SK-N-SH treated with all-trans-retinoic acid at 6 μM for 48 hours (cell line): ENCODE measurements around the gene SFN.
"Not testable (repeated sequence)": the region's sequence is repeated elsewhere in the genome, so short reads cannot be mapped to it uniquely, and the experiment has no call there.

Experiments used
- ATAC-seq: fragments of 200-7000 bp; cut with Tn5 transposase; 3 replicates; pipeline ENCODE4 v1.9.1; 2020; ENCODE audit warnings: mild to moderate bottlenecking, moderate library complexity
- BACH2 ChIP-seq: fragments of 250-450 bp; sonication (Bioruptor Pico); IDR thresholded peaks from 2 replicates; pipeline ENCODE4 v1.9.0; 2021; ENCODE audit warnings: mild to moderate bottlenecking, borderline replicate concordance
- CREB5 ChIP-seq: fragments of 250-450 bp; sonication (Bioruptor Pico); IDR thresholded peaks from 2 replicates; pipeline ENCODE4 v1.5.1; 2020; ENCODE audit warnings: low read depth, mild to moderate bottlenecking, moderate library complexity
- CSDC2 ChIP-seq: fragments of 250-450 bp; sonication (Bioruptor Pico); IDR thresholded peaks from 2 replicates; pipeline ENCODE4 v1.5.0; 2020; ENCODE audit warnings: mild to moderate bottlenecking, moderate library complexity
- CSRNP3 ChIP-seq: fragments of 250-450 bp; sonication (Bioruptor Pico); IDR thresholded peaks from 2 replicates; pipeline ENCODE4 v1.5.1; 2021; ENCODE audit warnings: mild to moderate bottlenecking, moderate library complexity
- ESRRG ChIP-seq: fragments of 250-450 bp; sonication (Bioruptor Pico); IDR thresholded peaks from 2 replicates; pipeline ENCODE4 v1.6.1; 2021; ENCODE audit warnings: mild to moderate bottlenecking
- GLIS3 ChIP-seq: fragments of 250-450 bp; sonication (Bioruptor Pico); IDR thresholded peaks from 2 replicates; pipeline ENCODE4 v1.5.0; 2020; ENCODE audit warnings: mild to moderate bottlenecking, moderate library complexity
- ISL1 ChIP-seq: fragments of 250-450 bp; sonication (Bioruptor Pico); IDR thresholded peaks from 2 replicates; pipeline ENCODE4 v2.1.2; 2022; ENCODE audit warnings: mild to moderate bottlenecking, moderate library complexity
- OSR1 ChIP-seq: fragments of 250-450 bp; sonication (Bioruptor Pico); IDR thresholded peaks from 2 replicates; pipeline ENCODE4 v1.8.0; 2022; ENCODE audit warnings: moderate library complexity, mild to moderate bottlenecking, inconsistent platforms
- PATZ1 ChIP-seq: fragments of 250-450 bp; sonication (Bioruptor Pico); IDR thresholded peaks from 2 replicates; pipeline ENCODE4 v1.8.0; 2020; ENCODE audit warnings: mild to moderate bottlenecking, moderate library complexity, borderline replicate concordance
- POU6F1 ChIP-seq: fragments of 250-450 bp; sonication (Bioruptor Pico); IDR thresholded peaks from 2 replicates; pipeline ENCODE4 v1.8.0; 2021; ENCODE audit warnings: low read depth, mild to moderate bottlenecking, moderate library complexity, borderline replicate concordance
- PPARA ChIP-seq: fragments of 250-450 bp; sonication (Bioruptor Pico); IDR thresholded peaks from 2 replicates; pipeline ENCODE4 v1.5.0; 2020; ENCODE audit warnings: mild to moderate bottlenecking, borderline replicate concordance
- RARB ChIP-seq: fragments of 250-450 bp; sonication (Bioruptor Pico); IDR thresholded peaks from 2 replicates; pipeline ENCODE4 v1.8.0; 2021; ENCODE audit warnings: mild to moderate bottlenecking, moderate library complexity
- SNAI2 ChIP-seq: fragments of 250-450 bp; sonication (Bioruptor Pico); IDR thresholded peaks from 2 replicates; pipeline ENCODE4 v1.5.0; 2020; ENCODE audit warnings: mild to moderate bottlenecking, moderate library complexity
- TCF4 ChIP-seq: fragments of 250-450 bp; sonication (Bioruptor Pico); IDR thresholded peaks from 2 replicates; pipeline ENCODE4 v1.8.0; 2021; ENCODE audit warnings: mild to moderate bottlenecking, moderate library complexity, borderline replicate concordance
- TOX ChIP-seq: fragments of 250-450 bp; sonication (Bioruptor Pico); IDR thresholded peaks from 2 replicates; pipeline ENCODE4 v1.8.0; 2021; ENCODE audit warnings: mild to moderate bottlenecking, moderate library complexity, borderline replicate concordance
- ZC3H10 ChIP-seq: fragments of 250-450 bp; sonication (Bioruptor Pico); IDR thresholded peaks from 2 replicates; pipeline ENCODE4 v1.5.1; 2021; ENCODE audit warnings: mild to moderate bottlenecking, moderate library complexity
- ZFP3 ChIP-seq: fragments of 250-450 bp; sonication (Bioruptor Pico); IDR thresholded peaks from 2 replicates; pipeline ENCODE4 v1.5.0; 2020; ENCODE audit warnings: mild to moderate bottlenecking, moderate library complexity
- ZFP30 ChIP-seq: fragments of 450-650 bp; formaldehyde crosslinking; IDR thresholded peaks from 2 replicates; pipeline ENCODE4 v1.5.0; 2022; ENCODE audit warnings: mild to moderate bottlenecking, moderate library complexity
- ZNF565 ChIP-seq: fragments of 450-650 bp; formaldehyde crosslinking; conservative IDR thresholded peaks from 2 replicates; pipeline ENCODE4 v1.5.0; 2020; ENCODE audit warnings: low read depth, mild to moderate bottlenecking, moderate library complexity
- ZNF70 ChIP-seq: fragments of 450-650 bp; formaldehyde crosslinking; IDR thresholded peaks from 2 replicates; pipeline ENCODE4 v1.5.0; 2020; ENCODE audit warnings: mild to moderate bottlenecking, moderate library complexity
- ZNF8 ChIP-seq: fragments of 450-650 bp; formaldehyde crosslinking; IDR thresholded peaks from 2 replicates; pipeline ENCODE4 v1.5.0; 2020; ENCODE audit warnings: mild to moderate bottlenecking, moderate library complexity

SFN gene

GRCh38 chr1:26879793-26880192 lies 16.8 kb downstream of the SFN start:
- no peak for ATAC-seq
- TF ChIP-seq CREB5 (no peak), CSDC2 (CRISPR knock-in tag) (no peak), PPARA (no peak), ESRRG (no peak), BACH2 (CRISPR knock-in tag) (no peak), CSRNP3 (CRISPR knock-in tag) (no peak), ZFP30 (no peak), OSR1 (CRISPR knock-in tag) (no peak), PATZ1 (CRISPR knock-in tag) (no peak), GLIS3 (CRISPR knock-in tag) (no peak), RARB (CRISPR knock-in tag) (no peak), ZNF565 (no peak), ISL1 (no peak), SNAI2 (no peak), ZNF70 (CRISPR knock-in tag) (no peak), TOX (CRISPR knock-in tag) (no peak), TCF4 (CRISPR knock-in tag) (no peak), POU6F1 (CRISPR knock-in tag) (no peak), ZC3H10 (CRISPR knock-in tag) (no peak)
- TF ChIP-seq, all 23 proteins: peak for 0

GRCh38 chr1:26881611-26882010 lies 18.7 kb downstream of the SFN start:
- ATAC-seq: not testable (repeated sequence)

- ATAC-seq: no peak
- TF ChIP-seq CSRNP3 (CRISPR knock-in tag) (no peak), ZFP3 (no peak), ZNF565 (no peak), SNAI2 (no peak), GLIS3 (CRISPR knock-in tag) (no peak), CREB5 (no peak), ZFP30 (no peak), ISL1 (no peak), ZNF70 (CRISPR knock-in tag) (no peak), ESRRG (no peak), ZC3H10 (CRISPR knock-in tag) (no peak), TCF4 (CRISPR knock-in tag) (no peak), OSR1 (CRISPR knock-in tag) (no peak), ZNF8 (CRISPR knock-in tag) (no peak), PATZ1 (CRISPR knock-in tag) (no peak), TOX (CRISPR knock-in tag) (no peak), BACH2 (CRISPR knock-in tag) (no peak), PPARA (no peak)
These were observed 19.9 kb downstream of the SFN start for GRCh38 chr1:26882696-26883463.
